ENCODE results near the gene TM4SF5.

TM4SF5 gene

GRCh38 chr17:4771519-4772234 lies at the start of gene TM4SF5:
TSS of gene TM4SF5 (plus strand) at chr17:4771886. CDS start at chr17:4771923, 37 bp downstream.
- DNase-seq = peak; percentile 26

GRCh38 chr17:4722678-4723240 lies 48.9 kb upstream of the TM4SF5 start:
- no peak for DNase-seq

- no peak for DNase-seq
These were observed 47.0 kb upstream of the TM4SF5 start for GRCh38 chr17:4724650-4725049.

GRCh38 chr17:4725646-4726310 lies 45.9 kb upstream of the TM4SF5 start:
- no peak for DNase-seq

GRCh38 chr17:4728124-4728523 lies 43.6 kb upstream of the TM4SF5 start:
- no peak for DNase-seq

- DNase-seq = no peak
These were observed 38.6 kb upstream of the TM4SF5 start for GRCh38 chr17:4733073-4733531.

GRCh38 chr17:4734857-4735475 lies 36.7 kb upstream of the TM4SF5 start:
- no peak for DNase-seq

- DNase-seq = no peak
These were observed 35.6 kb upstream of the TM4SF5 start for GRCh38 chr17:4735876-4736651.

GRCh38 chr17:4738136-4739121 lies 33.3 kb upstream of the TM4SF5 start:
- DNase-seq = no peak

- no peak for DNase-seq
These were observed 32.3 kb upstream of the TM4SF5 start, which contains the start of the genes CXCL16 and ZMYND15 for GRCh38 chr17:4739122-4740024. TSS of gene CXCL16 (minus strand) at chr17:4739928. CDS start at chr17:4739339, 589 bp downstream. TSS of gene ZMYND15 (plus strand) at chr17:4739833. CDS start at chr17:4740549, 716 bp downstream.

- DNase-seq = no peak
These were observed 31.7 kb upstream of the TM4SF5 start for GRCh38 chr17:4740025-4740351.

GRCh38 chr17:4740584-4740983 lies 31.1 kb upstream of the TM4SF5 start:
- DNase-seq = no peak

- DNase-seq = no peak
These were observed 30.1 kb upstream of the TM4SF5 start for GRCh38 chr17:4741544-4741943.

- no peak for DNase-seq
These were observed 29.6 kb upstream of the TM4SF5 start for GRCh38 chr17:4742133-4742532.

- DNase-seq = no peak
These were observed 29.1 kb upstream of the TM4SF5 start for GRCh38 chr17:4742629-4743028.

- DNase-seq = no peak
These were observed 28.5 kb upstream of the TM4SF5 start for GRCh38 chr17:4743216-4743615.

- no peak for DNase-seq
These were observed 27.8 kb upstream of the TM4SF5 start for GRCh38 chr17:4743898-4744297.

- DNase-seq = no peak
These were observed 26.4 kb upstream of the TM4SF5 start for GRCh38 chr17:4744999-4745969.

- no peak for DNase-seq
These were observed 23.8 kb upstream of the TM4SF5 start for GRCh38 chr17:4747847-4748246.

All from DMS79 treated with DMSO at 0.1 percent for 48 hours (cell line).